ENCODE data around the gene CDT1.

Gene CDT1

DNA sequence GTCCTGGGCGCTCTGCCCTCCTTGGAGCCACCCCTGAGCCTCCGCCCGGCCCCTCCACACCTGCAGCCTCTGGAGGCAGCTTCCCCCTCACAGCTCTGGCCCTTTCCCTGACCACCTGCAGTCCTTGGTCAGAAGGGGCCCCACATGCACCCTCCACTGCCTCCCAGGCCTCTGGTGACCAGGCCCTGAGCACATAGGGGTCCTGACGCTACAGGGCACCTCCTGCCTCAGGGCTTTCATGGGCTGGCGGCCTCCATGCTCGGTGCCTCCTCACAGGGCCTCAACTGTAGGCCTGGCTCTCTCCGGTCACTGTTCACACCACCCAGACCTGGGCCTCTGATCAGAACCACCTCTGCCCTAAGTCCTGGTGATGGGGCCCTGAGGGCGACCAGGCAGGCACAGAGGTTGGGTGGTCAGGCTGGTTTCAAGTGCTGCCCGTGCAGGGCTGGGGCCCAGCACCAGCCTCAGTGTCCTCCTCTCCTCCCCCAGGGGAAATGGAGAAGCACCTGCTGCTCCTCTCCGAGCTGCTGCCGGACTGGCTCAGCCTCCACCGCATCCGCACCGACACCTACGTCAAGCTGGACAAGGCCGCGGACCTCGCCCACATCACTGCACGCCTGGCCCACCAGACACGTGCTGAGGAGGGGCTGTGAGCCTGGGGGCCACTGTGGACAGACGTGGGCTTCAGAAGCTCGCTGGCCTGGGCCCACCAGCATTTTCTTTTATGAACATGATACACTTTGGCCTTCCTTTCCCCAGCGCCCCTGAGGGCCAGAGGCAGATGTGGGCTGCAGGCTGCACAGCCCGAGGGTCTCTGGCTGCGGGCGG lies 4.3 kb downstream of the CDT1 start:
- TF ChIP-seq POLR2A (IDR thresholded peaks at IDR 0.05; ENCODE audit: low read depth, low read length), result no peak
- no peak for FAIRE-seq

GRCh38 chr16:88809068-88809675 lies 5.6 kb downstream of the CDT1 start:
- DNase-seq (ENCODE audit: insufficient read length, low spot score) (no peak), FAIRE-seq (no peak)
- no peak; the same call in 1 of the 2 replicates for TF ChIP-seq POLR2A (IDR thresholded peaks at IDR 0.05; ENCODE audit: low read depth, low read length)

More for the DNA sequence above, 4.3 kb downstream of the CDT1 start:
- DNase-seq (ENCODE audit: insufficient read length, low spot score), result no peak

- FAIRE-seq, result no peak
- TF ChIP-seq POLR2A (IDR thresholded peaks at IDR 0.05; ENCODE audit: low read depth, low read length), result peak; percentile 31
- peak; percentile 27 for DNase-seq (ENCODE audit: insufficient read length, low spot score)
These were observed 6.1 kb downstream of the CDT1 start for GRCh38 chr16:88809676-88810165.

GRCh38 chr16:88810166-88810911 lies 6.8 kb downstream of the CDT1 start:
- no peak for TF ChIP-seq POLR2A (IDR thresholded peaks at IDR 0.05; ENCODE audit: low read depth, low read length)
- FAIRE-seq (no peak), DNase-seq (ENCODE audit: insufficient read length, low spot score) (no peak)

GRCh38 chr16:88810912-88811768 lies 7.6 kb downstream of the CDT1 start:
- no peak for FAIRE-seq
- DNase-seq (ENCODE audit: insufficient read length, low spot score), result peak; percentile 77
- peak; percentile 66 for TF ChIP-seq POLR2A (IDR thresholded peaks at IDR 0.05; ENCODE audit: low read depth, low read length)

GRCh38 chr16:88811769-88812512 lies 8.4 kb downstream of the CDT1 start, which contains the start of gene APRT:
Gene APRT (minus strand): TSS chr16:88811928. CDS start chr16:88811899, 29 bp downstream.
- FAIRE-seq (no peak), DNase-seq (ENCODE audit: insufficient read length, low spot score) (peak; percentile 88)
- TF ChIP-seq POLR2A (IDR thresholded peaks at IDR 0.05; ENCODE audit: low read depth, low read length), result peak; percentile 71

- FAIRE-seq, result no peak
- peak; percentile 43; the same call in 1 of the 2 replicates for TF ChIP-seq POLR2A (IDR thresholded peaks at IDR 0.05; ENCODE audit: low read depth, low read length)
- no peak for DNase-seq (ENCODE audit: insufficient read length, low spot score)
These were observed 9.1 kb downstream of the CDT1 start for GRCh38 chr16:88812513-88813268.

- FAIRE-seq (no peak), DNase-seq (ENCODE audit: insufficient read length, low spot score) (no peak)
- TF ChIP-seq POLR2A (IDR thresholded peaks at IDR 0.05; ENCODE audit: low read depth, low read length), result no peak
These were observed 9.9 kb downstream of the CDT1 start for GRCh38 chr16:88813269-88814143.

GRCh38 chr16:88814144-88814502 lies 10.5 kb downstream of the CDT1 start:
- FAIRE-seq (no peak), DNase-seq (ENCODE audit: insufficient read length, low spot score) (no peak)
- no peak for TF ChIP-seq POLR2A (IDR thresholded peaks at IDR 0.05; ENCODE audit: low read depth, low read length)

DNA sequence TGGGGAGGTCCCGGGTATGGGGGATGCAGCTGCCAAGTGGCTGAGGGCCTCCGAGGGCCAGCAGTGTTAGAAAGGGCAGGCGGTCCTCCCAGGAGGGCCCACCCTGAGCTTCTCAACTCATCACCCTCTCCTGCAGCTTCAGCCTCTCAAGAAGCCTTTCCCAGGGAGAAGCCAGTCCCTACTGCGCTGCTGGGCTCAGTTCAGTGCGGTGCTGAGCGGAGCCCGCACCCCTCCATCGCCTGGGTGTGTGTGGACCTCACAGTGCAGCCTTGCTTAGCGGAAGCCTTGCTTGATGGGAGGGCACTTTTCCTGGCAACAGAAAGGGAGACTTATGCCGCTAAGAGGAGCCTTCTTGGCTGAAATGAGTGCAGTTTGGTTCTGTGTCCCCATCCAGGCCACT lies 11.6 kb downstream of the CDT1 start:
- no peak for TF ChIP-seq POLR2A (IDR thresholded peaks at IDR 0.05; ENCODE audit: low read depth, low read length)
- FAIRE-seq (no peak), DNase-seq (ENCODE audit: insufficient read length, low spot score) (no peak)
